Activated T-cell treated with anti-CD3 and anti-CD28 coated beads, Interleukin-2, amount 50 U/mL, for 1 hour (primary cell): Measurements from ENCODE around the gene BBS7.

ENCODE experiments used
- DNase-seq: peaks from one replicate; pipeline ENCODE4 v3.0.0-alpha.2; 2020

Gene BBS7

DNA sequence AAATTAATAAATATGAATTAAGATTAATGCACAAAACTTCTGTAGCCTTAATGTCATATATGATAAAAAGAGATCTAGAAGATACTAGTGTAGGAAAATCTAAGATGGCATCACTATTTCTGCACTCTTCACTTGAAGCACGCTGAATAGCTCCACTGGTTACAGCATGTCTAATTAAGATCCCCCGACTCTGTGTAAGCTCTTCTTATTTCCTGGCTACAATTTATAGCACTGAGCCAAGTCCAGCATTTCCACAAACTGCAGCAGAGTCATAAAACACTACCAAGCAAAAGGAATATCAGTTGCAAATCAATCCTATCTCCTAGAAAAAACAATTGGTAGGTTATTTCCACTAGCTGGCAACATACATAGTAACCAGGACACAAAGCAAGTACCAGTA is 45.3 kb downstream of the BBS7 start:
- DNase-seq: no peak

GRCh38 chr4:121824171-121824527 is 46.1 kb downstream of the BBS7 start:
- no peak for DNase-seq

- peak; percentile 95 for DNase-seq
These were observed 46.6 kb downstream of the BBS7 start, which contains the start of gene CCNA2 for GRCh38 chr4:121823505-121824170. CCNA2 (minus strand) TSS chr4:121823883; CDS start chr4:121823628, 255 bp downstream.

- peak; percentile 24 for DNase-seq
These were observed 47.3 kb downstream of the BBS7 start for GRCh38 chr4:121822796-121823504.

DNA sequence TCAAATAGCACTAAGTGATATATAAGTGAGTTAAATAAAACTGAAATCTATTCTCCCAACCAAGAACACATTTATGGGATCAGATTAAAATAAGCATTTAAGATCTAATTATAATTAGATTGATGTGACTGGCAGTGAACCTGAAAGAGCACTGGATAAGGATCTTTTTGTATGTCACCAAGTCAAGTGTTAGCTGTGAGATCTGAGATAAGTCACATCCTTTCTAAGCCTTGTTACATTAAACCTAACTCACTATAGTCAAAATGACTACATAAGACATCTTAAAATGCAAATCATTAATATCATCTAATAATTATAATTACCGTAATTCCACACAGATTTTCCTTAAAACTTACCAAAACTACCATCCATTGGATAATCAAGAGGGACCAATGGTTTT is 48.2 kb downstream of the BBS7 start:
- DNase-seq: no peak

- no peak for DNase-seq
These were observed 50.9 kb downstream of the BBS7 start for GRCh38 chr4:121819216-121819965.

DNA sequence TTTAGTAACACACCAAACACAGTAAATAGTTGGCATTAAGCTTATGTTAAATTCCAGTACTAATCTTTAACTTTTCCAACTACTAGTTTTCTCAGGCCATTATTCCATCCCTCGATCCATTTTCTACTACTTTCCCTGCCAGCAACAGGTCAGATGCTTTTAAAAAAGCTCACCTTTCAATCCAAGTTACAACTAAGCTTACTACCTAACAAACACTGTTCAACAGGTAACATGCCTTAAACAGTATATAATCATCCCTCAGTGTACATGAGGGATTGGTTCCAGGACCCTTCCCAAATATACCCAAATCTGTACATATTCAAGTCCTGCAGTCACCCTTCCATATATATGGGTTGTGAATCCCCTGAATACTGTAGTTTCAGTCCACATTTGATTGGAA is 52.1 kb downstream of the BBS7 start:
- DNase-seq: no peak

DNA sequence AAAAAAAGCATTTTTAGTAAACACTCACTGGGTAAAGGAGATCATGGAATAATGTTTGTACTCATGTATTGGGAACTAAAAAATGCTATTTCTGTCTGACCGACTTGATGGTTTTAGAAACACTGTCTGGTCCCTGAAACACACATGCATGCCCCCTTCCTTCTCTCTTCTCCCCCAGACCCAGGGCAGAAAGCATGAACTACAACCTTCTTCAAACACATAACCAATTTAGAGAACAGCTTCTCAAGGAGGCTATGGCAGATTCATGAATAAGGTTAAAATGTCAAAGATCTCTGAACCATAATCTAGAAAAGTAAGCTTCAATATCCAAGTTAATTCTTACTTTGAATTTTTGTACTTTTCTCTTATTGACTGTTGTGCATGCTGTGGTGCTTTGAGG is 52.6 kb downstream of the BBS7 start:
- DNase-seq: no peak

GRCh38 chr4:121817006-121817405 is 53.3 kb downstream of the BBS7 start:
- no peak for DNase-seq

GRCh38 chr4:121814756-121815155 is 55.5 kb downstream of the BBS7 start:
- DNase-seq: no peak

GRCh38 chr4:121811122-121811521 is 59.2 kb downstream of the BBS7 start:
- no peak for DNase-seq

DNA sequence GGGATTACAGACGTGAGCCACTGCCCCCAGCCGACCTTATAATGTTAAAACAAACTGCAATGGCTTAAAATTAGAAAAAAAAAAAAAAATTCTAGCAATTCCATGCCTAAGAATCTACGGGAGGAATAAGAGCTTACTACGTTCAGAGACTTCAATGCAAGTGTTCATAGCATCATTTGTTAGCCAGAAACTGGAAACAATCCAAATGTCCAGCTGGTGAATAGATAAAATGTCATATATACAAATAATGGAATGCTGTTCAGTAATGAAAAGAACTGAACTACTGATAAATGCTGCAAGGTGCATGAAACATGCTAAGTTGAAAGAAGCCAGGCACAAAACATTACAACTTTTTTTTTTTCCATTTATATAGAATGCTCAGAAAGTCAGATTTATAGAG is 63.9 kb downstream of the BBS7 start:
- no peak for DNase-seq

DNA sequence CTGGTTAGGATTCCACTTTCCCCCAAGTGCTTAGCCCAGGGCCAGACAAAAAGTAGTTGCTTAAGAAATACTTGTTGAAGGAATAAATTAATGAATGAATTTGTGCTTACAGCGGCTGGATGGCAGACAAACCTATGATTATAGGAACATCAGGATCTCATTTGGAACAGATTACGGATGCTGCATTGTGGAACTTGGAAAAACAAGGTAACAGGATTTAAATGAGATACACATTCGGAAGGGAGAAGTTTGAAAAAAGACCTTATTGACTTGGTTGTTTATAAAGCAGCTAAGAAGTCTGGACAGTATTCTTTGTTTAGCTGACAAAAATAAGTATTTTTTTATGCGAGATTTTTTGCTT is 68.6 kb downstream of the BBS7 start:
- no peak for DNase-seq

DNA sequence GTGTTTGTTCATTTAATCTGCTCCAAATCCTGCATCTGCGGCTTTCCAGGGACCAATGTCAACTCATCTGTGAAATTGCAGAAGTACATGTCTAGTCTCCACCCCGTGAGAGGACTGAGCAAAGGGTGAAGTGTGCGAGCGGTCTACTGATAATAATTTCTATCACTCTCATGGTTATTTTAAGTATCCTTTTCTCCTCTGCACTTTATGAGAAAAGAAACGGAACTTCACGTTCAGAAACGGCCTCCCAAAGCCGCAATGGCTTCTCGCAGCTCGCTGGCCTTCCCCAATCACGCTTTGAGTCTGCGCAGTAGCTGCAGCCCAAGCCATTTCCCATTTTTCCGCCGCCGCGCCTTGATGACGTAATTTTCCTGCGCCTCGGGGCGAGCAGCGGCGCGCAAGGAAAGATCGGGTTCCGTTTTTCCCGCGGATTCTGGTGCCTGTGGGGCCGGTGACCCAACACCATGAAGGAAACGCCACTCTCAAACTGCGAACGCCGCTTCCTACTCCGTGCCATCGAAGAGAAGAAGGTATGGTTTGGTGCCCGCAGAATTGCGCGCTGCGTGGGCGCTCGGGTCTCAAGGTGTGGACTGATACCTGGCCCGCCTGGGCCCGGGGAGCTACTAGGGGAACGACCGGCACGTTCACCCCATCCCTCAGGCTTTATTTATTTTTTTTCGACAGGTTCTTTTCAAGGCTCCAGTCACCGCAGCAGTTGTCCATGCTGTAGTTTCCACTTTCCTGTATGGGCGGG is 69.1 kb downstream of the BBS7 start, which contains the start of gene EXOSC9:
EXOSC9 (plus strand) TSS at position 363 of the 754 bp plus-strand sequence; CDS start at position 465, 102 bp downstream.
- DNase-seq: peak; percentile 96

- no peak for DNase-seq
These were observed 69.7 kb downstream of the BBS7 start for GRCh38 chr4:121800638-121800960.

- DNase-seq: no peak
These were observed 70.3 kb downstream of the BBS7 start for GRCh38 chr4:121799867-121800501.

GRCh38 chr4:121799208-121799823 is 71.0 kb downstream of the BBS7 start:
- no peak for DNase-seq

DNA sequence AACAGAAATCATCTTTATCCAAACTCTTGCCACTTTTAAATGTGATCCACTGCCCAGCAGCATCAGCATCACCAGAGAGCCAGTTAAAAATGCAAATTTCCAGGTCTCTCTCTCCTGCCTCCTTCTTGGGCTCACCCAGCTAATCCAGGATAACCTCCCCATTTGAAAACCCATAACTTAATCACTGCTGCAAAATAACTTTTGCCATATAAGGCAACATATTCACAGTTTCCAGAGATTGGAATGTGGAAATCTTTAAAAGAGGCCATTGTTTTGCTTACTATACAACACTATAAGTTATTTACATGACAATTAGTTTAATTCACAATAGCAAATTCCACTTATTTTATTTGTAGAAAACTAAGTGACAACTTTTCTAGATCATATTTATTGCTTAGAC is 74.0 kb downstream of the BBS7 start:
- no peak for DNase-seq

DNA sequence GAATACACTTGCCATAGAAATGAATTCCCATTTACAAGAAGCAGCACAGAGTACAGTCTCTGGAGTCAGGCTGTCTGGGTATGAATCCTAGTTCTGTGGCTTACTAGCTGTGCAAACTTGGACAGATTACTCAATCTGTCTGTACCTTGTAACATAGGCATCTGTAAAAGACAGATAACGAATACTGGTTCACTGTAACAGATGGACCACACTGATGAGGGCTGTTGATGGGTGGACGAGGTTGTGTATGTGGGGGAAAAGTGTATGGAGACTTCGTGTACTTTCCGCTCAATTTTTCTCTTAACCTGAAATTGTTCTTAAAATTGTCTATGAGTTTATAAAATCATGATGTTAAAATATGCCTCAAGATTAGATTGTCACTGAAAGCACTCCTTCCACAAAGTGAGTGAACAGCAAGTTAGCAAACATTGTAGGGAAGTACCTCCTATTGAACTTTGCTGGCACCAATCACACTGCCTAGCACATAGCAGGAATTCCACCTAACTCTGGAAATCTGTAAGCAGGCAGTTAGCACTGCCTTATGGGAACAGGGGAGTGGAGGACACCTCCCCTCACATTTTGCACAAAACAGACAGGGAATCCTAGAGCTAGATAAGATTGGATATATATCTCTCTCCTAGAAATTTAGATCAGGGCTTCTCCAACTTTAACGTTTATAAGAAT is 75.6 kb downstream of the BBS7 start:
- DNase-seq: no peak

DNA sequence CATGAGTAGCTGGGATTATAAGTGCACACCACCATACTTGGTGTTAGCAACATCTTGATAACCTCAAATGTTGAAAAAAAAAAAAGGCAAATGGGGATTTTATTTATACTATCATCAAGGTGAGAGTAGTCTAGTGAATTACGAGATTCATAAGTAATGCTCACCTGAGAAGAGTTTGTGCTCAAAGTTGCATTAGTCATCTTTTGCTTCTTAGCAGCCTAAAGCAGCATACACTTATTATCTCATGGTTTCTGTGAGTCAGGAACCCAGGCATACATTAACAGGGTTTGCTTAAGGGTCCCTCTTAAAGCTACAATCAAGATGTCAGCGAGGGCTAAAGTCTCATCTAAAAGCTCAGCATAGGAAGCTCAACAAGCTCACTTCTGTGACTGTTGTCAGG is 77.3 kb downstream of the BBS7 start:
- no peak for DNase-seq

- DNase-seq: no peak
These were observed 78.8 kb downstream of the BBS7 start for GRCh38 chr4:121791481-121791880.

DNA sequence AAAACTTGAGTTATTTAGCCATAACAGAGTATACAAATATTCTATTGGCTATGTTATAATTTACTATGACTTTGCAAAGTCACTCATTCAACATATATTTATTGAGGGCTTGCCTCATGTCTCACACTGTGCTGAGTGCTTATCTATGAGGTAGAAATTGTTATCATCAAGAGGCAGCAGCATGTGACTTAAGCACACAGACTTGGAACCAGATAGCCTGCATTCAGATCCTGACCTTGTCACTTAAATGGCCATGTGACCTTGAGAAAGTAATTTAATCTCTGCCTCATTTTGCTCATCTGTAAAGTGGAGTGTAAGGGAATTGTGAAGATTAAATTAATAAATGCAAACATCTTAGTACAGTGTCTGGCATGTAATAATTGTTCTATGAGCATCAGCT is 79.3 kb downstream of the BBS7 start:
- DNase-seq: no peak
